AG04449 (cell line): ENCODE results near the gene CFAP69.

Experiments used
- CTCF ChIA-PET: fragments of 350-600 bp; formaldehyde crosslinking; extraction: SDS; loops from one replicate; lab custom pipeline; 2021; ENCODE audit warnings: antibody characterized with exemption; lab: Yijun Ruan, JAX
- POLR2A ChIA-PET: fragments of 400-600, 350-600 bp; formaldehyde crosslinking; extraction: SDS; loops from one replicate; lab custom pipeline; 2020; ENCODE audit warnings: antibody characterized with exemption, inconsistent platforms; lab: Yijun Ruan, JAX
- DNase-seq: peaks from one replicate; pipeline ENCODE4 v3.0.0-alpha.2; 2010; ENCODE audit warnings: low read depth, low spot score
- H3K4me3 ChIP-seq: 2 replicates; pipeline ENCODE4 v1.5.1; 2011; ENCODE audit warnings: low read depth, mild to moderate bottlenecking, control low read depth, low read length
- CTCF ChIP-seq: IDR thresholded peaks from one replicate; pipeline ENCODE4 v1.5.1; 2011; ENCODE audit warnings: mild to moderate bottlenecking, moderate library complexity, low read length, control low read depth, inconsistent platforms; ENCODE audit not compliant: insufficient read depth; ENCODE audit errors: missing control alignments

CFAP69 gene

DNA sequence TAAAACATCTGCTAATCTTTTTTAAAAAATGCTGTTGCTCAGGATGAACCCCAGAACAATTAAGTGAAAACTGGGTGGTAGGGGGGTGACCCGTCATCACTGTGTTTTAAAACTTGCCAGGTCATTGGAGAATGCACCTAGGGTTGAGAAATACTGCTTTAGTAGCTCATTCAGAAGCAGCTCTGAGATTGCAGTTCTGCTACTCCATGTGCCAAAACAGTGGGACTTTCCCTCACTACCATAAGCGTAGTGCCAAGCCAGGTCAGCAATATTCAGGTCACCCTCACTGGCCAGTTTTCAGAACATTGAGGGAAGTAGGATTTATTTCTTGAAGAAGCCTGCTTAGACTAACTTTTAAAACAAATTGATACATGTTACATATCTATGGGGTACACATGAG, 28.2 kb upstream of the CFAP69 start:
- ChIA-PET POLR2A (no interaction called here), CTCF (no interaction called here)
- no peak for TF ChIP-seq CTCF
- no peak for DNase-seq
- no peak overlapping the region for H3K4me3 ChIP-seq

- DNase-seq, result no peak
- TF ChIP-seq CTCF, result no peak
- ChIA-PET POLR2A (no interaction called here), CTCF (interaction anchor here (1.2 kb wide), 1 partner anchor 11 kb away, joined by 4 read pairs; the partner anchor contains the start of gene STEAP2)
- H3K4me3 ChIP-seq, result no peak overlapping the region
Observed at GRCh38 chr7:90222390-90222789, 22.6 kb upstream of the CFAP69 start.

DNA sequence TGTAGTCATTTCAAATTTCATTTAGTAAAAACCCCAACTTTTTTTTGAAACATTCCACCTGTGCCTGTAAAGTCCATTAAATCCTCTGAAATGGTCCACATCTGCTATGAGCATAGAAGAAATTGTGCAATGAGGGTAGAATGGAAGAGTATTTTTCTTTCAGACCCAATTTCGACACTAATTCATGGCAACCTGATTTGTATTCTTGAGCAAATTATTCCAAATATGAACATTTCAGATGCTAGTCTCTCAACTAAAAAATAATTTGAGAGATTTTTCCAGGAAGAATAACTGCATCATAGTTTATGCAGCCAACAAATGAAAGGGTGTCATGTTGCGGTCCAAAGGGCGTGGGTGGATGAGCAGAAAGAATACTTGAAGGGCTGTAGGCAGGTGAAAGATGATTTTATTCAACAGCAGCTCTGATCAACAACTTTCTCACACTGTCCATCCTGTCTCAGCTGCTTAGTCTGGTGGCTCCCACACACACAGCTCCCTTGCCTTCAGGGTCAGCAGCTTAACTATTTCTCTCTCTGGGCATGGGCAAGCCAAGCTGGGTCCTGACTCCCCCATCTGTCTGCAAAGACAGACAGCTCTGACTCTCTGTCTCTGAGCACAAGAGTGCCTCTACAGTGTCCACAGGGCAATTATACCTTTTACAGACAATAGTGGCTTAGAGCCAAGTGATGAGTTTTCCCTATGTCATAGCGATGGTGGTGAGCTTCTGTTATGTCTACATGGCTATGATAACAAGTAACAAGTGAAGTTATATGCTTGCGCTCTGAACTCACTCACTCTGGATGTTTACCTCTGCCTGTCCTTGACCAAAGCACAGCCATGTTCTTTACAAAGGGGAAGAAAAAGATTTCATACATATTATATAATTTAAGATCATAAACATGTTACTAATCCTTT, 21.9 kb upstream of the CFAP69 start:
- no peak for TF ChIP-seq CTCF
- H3K4me3 ChIP-seq, result no peak overlapping the region
- POLR2A ChIA-PET, result interaction anchor here (1.6 kb wide), 1 partner anchor 11 kb away, joined by 3 read pairs; the partner anchor contains the start of gene STEAP2
- CTCF ChIA-PET, result interaction anchor here (1.1 to 1.2 kb wide), 2 partner anchors 11 to 12 kb away, joined by 4 to 5 read pairs; partner anchors contain the start of gene STEAP2
- DNase-seq, result no peak

DNA sequence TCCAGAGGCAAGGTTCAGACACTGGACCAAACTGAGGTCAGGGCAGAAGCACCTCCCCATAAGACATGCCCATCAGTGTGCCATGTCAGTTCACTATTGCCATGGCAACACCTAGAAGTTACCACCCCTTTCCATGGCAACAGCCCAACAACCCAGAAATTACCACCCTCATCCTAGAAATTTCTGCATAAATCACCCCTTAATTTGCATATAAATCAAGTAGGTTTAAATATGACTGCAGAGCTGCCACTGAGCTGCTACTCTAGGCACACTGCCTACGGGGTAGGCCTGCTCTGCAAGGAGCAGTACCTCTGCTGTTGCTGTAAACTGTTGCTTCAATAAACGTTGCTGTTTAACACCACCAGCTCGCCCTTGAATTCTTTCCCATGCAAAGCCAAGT, 20.8 kb upstream of the CFAP69 start:
- CTCF ChIA-PET, result interaction anchor here (1.1 to 3.7 kb wide), 2 partner anchors 12 to 13 kb away, joined by 5 to 20 read pairs; partner anchors contain the start of gene STEAP2
- H3K4me3 ChIP-seq, result no peak overlapping the region
- POLR2A ChIA-PET, result interaction anchor here (1.6 kb wide), 1 partner anchor 13 kb away, joined by 3 read pairs; the partner anchor contains the start of gene STEAP2
- no peak for TF ChIP-seq CTCF
- no peak for DNase-seq

DNA sequence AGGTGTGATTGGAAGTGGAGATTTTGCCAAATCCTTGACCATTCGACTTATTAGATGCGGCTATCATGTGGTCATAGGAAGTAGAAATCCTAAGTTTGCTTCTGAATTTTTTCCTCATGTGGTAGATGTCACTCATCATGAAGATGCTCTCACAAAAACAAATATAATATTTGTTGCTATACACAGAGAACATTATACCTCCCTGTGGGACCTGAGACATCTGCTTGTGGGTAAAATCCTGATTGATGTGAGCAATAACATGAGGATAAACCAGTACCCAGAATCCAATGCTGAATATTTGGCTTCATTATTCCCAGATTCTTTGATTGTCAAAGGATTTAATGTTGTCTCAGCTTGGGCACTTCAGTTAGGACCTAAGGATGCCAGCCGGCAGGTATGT, 19.8 kb upstream of the CFAP69 start:
- ChIA-PET POLR2A (no interaction called here), CTCF (interaction anchor here (3.7 kb wide), 1 partner anchor 14 kb away, joined by 20 read pairs; the partner anchor contains the start of gene STEAP2)
- no peak overlapping the region for H3K4me3 ChIP-seq
- no peak for DNase-seq
- no peak for TF ChIP-seq CTCF

DNA sequence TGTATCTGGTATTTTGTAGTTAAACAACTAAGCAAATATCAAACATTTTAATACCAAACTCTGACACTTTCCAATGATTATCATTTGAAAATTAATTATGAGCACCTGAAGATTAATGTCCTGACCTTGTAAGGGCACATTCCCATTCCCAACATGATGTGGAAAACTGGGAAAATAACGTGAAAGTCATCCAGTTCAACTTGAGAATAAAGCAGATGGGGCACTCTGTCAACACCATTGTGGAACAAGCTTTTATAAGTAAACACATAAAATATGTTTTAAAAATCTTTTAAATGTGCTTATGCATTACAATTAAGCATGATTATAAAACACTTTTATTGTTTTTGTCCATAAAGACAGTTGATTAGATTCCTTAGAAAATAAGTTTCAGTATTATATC, 19.4 kb upstream of the CFAP69 start:
- CTCF ChIA-PET, result interaction anchor here (3.7 kb wide), 1 partner anchor 14 kb away, joined by 20 read pairs; the partner anchor contains the start of gene STEAP2
- no peak overlapping the region for H3K4me3 ChIP-seq
- no peak for TF ChIP-seq CTCF
- POLR2A ChIA-PET, result no interaction called here
- DNase-seq, result no peak
